Ecto neural progenitor cell (in vitro differentiated cells): Measurements from ENCODE around the gene SACM1L.

Source experiments
- DNase-seq: peaks from one replicate; pipeline ENCODE4 v3.0.0-alpha.2; 2018; ENCODE audit warnings: low spot score

SACM1L gene

DNA sequence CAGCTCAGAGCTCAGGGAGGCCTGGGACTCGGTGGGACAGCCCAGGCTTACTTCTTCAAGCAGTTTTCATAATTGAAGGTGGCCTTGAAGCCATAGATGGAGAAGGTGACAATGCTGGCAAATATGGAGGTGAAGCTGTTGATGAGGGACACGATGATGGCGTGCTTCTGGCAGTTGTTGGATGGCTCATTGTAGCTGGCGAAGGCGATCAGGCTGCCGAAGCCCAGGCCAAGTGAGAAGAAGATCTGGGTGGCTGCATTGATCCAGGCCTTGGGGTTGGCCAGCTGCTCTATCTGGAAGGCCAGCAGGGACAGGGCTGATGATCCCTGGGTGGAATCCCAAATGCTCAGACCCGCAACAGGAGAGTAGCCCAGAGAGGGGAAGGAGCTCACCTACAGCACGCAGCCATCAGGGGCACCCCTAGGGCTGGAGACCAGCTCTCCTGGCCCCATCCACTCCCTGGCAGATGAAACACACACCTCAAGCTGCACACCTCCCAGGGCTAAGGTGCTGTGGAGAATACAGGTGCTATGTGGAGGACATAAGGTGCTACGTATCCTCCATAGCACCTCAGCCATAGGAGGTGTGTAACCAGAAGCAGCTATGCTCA, 82.1 kb downstream of the SACM1L start:
- no peak for DNase-seq

- no peak for DNase-seq
Observed at GRCh38 chr3:45771831-45772230, 82.6 kb downstream of the SACM1L start.

DNA sequence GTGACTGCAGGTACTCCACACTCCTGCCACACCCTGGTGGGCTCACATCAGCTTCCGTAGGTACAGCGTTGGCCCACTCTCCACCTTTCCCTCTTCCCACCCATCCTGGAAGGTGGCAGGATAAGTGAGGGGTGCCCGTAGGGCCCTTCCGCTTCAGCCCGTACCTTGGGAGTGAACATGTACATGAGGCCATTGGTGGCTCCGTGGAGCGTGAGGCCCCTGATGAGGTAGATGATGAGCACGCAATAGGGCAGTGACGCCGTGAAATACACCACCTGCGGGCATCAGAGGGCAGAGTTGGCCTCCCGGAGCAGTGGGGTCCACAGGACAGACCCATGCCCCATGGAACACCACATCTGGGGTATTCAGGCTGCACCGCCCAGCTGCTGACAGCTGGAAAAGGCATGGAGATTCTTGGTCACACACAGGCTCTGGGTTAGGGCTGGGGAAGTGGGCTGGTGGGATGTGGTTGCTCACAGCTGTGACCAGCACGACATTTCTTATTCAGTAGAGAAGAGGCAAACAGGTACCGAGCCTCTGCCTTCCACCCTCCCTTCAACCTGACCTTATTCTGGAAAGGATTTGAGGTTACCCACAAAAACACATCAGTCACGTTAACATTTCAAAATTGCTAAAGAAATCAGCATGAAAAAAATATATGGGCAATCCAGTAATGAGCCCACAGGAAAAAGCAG, 83.3 kb downstream of the SACM1L start:
- DNase-seq = no peak

DNA sequence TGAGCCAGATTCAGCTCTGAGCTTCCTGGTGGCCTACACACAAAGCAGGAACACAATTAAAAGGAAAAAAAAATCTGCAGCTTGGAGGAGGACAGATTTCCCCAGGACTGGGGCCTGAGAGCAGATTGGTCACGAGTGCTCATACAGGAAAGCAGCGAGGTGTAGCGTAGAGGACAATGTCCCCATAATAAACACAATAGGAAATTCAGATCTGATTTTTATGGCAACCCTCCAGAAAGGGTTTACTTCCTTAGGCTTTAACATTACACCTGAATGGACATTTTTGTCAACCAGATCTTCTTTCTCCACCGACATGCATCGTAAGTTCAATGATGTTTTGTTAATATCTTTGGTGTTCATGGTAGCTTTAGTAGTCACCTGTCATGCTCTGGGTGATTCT, 83.9 kb downstream of the SACM1L start:
- no peak for DNase-seq

DNA sequence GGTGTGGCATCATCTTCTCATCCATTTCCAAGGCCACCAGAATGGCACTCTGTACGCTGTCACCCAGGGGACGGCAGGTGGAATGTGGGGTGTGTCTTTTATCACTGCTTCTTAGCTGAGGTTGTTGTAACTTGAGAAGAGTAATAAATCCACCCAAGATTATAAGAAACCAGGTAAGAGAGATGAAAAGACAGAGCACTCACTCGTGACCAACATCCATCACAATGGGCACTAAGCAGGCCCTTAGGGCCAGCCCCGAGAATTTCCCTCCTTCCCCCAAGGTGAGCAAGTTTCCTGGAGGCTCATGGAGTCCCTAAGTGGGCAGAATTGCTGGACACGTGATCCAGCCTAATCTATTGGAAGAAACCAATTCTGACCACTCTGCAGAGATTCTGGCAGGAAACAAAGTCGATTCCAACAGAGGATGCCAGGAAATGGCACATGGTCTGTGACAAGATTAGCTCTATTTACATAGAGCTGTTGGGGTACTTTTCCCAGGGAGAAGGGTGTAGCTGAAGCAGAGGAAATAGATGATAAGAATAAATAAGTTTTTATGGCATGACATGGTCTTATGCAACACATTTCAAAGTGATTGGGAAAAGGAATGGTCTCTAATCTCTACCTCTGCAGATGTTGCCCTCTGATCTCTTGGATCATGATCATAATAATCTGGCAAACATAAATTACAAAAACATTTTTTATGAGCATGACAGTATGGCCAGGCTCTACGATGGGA, 84.7 kb downstream of the SACM1L start:
- DNase-seq = no peak

- no peak for DNase-seq
Observed at GRCh38 chr3:45774581-45775521, 85.7 kb downstream of the SACM1L start.

DNA sequence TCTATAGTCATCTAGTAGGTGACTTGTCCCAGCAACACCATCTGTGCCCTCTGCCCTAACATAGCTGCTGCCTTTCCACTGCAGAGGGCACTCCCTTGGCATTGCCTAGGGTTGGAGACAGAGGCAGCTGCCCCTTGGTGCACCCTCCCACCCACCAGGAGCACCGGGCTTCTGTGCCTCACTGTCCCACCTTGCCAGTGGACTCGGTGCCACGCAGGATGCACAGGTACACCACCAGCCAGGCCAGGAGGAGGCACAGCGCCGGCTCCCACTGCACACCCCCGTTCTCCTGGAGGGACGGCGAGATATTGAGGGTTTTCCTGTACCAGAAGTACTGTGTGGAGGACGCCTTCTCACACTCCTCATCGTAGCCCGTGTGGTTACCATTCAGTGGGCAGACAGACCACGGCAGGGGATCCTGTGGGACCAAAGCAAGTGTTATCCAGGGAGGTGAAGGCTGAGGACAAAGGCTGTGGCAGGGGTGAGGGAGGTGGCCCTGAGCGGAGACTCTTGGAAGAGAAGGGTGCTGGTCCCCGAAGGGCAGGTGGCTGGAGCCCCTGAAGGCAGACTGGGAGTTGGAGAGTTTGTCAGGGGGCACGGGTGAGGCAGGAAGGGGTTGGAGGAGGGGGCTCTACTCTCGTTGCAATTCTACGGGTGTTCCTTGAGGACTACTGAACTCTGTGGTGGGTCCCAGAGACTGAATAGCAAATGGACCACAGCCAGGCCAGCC, 86.5 kb downstream of the SACM1L start:
- DNase-seq = no peak

GRCh38 chr3:45776301-45776595, 87.1 kb downstream of the SACM1L start:
- no peak for DNase-seq

- no peak for DNase-seq
Observed at GRCh38 chr3:45776611-45777010, 87.4 kb downstream of the SACM1L start.

GRCh38 chr3:45777111-45777745, 88.0 kb downstream of the SACM1L start:
- DNase-seq = no peak

DNA sequence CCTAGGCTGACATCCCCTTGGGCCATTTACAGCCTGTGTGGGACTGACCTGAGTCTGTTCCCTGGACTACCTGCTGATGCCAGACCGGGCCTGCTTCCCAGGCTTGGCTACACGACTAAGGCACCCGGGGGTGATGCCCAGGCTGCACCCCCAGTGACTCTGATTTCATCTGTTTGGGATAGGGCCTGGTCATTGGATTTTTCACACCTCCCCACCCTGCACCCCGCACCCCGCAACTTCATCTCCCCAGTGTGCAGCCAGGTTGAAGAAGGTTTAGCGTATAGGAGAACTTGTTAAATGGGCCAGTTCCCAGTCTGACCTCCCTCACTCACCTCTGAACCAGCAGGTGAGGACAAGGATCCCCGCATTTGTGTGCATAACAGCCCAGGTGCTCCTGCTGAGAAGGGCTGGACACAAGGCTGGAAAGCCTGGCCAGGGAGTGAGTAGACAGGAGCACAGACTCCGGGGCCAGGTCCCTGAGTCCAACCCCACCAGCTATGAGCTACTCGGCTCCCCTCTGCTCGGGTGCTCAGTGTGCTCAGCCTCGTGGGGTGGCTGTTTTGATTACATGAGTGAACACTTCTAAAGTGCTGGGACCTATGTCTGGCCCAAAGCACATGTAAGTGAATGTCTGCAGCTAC, 88.7 kb downstream of the SACM1L start:
- DNase-seq = no peak

DNA sequence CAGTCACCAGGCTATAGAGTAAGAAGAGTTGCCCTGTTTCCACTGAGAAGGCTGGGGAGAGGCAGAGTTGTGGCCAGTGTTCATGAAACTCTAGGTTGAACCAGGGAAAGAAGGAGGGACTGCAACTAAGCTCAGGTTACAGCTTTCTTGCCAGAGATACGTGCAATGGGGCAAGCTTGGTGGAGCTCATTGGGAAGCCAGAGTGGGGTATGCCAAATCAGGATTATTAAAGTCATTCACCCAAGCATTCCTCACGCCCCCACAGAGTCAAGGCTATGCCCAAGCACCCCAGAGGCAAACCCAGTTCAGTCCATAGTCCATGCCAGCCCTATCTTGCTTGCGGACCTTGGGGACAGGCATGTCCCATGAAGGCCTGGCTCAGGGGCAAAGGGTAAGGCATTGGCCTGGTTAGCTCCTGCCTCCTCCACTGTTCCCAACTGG, 89.6 kb downstream of the SACM1L start:
- DNase-seq = no peak

DNA sequence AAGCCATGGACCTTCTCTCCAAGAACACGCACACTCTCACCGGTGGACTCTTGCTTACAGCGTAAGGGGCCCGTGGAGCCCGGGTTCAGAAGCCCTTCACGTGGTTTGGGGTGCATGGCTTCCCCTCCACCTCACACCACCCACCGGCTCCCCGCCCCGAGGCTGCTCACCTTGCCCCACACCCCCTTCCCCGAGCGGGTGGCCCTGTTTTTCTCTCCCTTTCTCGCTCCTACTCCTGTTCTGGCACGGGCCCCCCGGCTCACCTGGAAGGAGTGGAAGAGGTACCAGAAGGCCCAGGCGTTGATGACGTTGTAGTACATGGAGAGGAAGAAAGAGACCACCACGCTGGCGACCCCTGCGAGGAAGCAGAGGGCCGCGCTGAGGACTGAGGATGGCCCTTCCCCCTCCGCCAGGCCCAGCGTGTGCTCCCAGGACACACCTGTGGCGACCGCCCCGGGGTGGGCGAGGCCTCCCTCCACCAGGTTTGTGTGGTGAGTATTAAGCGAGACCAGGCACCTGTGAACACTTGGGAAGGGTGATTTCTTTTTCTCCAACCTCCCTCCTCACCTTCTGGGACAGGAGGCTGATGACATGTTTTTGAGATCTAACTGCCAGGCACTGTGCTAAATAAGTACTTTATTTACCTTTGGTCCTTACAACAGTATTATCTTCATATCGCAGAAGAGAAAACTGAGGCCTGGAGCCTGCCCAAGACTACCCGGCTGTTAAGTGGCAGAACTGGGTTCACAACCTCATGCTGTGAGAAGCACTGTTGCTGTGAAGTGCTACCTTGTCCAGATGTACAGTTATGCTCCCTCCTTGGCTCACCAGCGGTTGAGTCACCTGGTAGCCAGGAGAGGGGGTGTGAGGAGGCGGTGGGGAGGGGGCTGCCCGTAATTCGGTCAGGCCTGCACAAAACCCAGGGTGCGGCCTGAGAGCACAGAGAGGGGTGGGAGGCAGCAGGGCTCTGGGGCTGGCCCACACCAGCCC, 90.8 kb downstream of the SACM1L start:
- DNase-seq = peak; percentile 25

DNA sequence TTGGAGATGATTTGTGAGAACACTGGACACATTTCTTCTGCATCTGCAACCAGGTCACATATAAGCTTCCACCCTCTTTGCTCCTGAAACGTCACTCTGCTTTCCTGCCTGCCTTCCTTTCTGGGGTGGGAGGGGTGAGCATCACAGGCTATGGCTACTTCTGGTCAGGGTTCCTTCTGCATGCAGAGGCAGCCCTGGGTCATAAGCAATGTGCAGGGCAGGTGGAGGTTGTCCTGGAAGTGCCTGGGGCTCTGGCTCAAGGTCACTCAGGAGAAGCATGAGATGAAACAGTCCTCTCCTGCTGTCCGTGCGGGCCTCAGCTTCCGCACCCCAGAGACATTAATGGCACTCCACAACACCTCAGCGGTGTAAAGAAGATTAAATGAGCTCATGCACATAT, 92.1 kb downstream of the SACM1L start:
- no peak for DNase-seq

DNA sequence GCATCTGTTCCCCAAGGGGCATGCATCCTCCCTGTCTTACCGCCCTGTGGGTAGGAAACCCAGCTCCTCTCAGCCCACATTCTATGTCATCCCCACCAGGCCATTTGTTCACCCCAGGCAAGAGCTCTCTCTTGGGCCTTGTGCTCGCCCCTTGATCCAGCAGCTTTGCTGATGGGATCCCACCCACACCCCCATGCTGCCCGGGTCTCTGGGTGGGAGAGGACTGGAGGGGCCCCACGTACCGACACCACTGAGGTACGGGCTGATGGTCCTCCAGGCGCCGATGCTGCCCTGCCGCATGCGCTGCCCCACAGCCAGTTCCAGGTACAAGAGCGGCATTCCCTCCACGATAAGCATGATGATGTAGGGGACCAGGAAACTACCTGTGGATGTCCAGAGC, 92.6 kb downstream of the SACM1L start:
- no peak for DNase-seq

GRCh38 chr3:45782381-45782780, 93.2 kb downstream of the SACM1L start:
- no peak for DNase-seq

DNA sequence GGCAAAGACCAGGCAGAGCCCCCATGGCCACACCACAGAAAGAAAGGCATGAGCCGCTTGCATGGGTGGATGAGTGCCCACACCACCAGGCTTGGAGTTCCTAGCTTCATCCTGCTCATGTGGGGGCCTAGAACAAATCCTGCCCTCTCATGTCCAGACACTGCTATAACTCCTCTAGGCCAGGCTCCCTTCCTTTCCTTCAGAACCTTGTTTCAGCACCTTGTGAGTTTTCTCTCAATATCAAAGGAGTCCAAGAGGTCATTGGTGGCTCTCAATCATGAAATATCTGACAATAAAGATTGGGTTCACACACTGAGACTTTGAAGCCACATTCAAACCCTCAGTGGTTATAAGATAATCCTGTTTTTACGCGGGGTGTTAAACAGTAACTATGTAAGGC, 94.5 kb downstream of the SACM1L start:
- DNase-seq = no peak

DNA sequence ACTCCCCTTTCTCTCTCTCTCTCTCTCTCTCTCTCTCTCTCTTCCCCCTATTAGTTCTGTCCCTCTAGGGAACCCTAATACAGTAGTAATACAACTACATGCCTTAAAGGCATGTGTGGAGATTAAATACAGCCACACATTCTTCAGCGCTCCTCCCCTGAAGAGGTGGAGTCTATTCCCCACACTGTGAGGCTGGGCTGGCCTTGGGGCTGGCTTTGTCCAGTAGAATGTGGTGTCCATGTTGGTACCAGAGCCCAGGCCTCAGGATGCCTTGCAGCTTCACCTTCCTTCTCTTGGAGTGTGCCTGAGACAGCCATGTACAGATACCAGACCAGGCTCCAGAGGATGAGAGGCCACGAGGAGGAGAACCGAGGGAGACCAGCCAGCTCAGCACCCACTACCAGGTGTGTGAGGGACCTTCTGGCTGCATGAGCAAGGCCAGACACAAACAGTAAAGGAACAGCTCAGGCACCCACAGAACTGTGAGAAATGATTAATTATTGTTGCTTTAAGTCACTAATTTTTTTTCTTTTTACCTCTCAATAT, 96.5 kb downstream of the SACM1L start:
- peak; percentile 22 for DNase-seq
